Brain microvascular endothelial cell (primary cell): Measurements from ENCODE around the gene RBMS1.

Source experiments
- DNase-seq: peaks from one replicate; pipeline ENCODE4 v3.0.0-alpha.2; 2020
- H3K27ac ChIP-seq: fragments of 250-450 bp; sonication (Bioruptor Pico); 2 replicates; pipeline ENCODE4 v1.5.1; 2020; ENCODE audit warnings: mild to moderate bottlenecking, moderate library complexity
- H3K27me3 ChIP-seq: fragments of 250-450 bp; sonication (Bioruptor Pico); replicated peaks from 2 replicates; pipeline ENCODE4 v1.5.1; 2020; ENCODE audit warnings: mild to moderate bottlenecking
- H3K36me3 ChIP-seq: fragments of 250-450 bp; sonication (Bioruptor Pico); replicated peaks from 2 replicates; pipeline ENCODE4 v1.5.1; 2020; ENCODE audit warnings: mild to moderate bottlenecking
- H3K4me3 ChIP-seq: 2 replicates; pipeline ENCODE4 v1.5.1; 2011; ENCODE audit warnings: low read depth, mild to moderate bottlenecking, control low read depth, low read length, moderate library complexity
- CTCF ChIP-seq: IDR thresholded peaks from 2 replicates; pipeline ENCODE4 v1.5.1; 2011; ENCODE audit warnings: low read depth, mild to moderate bottlenecking, moderate library complexity, low read length, control low read depth, inconsistent platforms; ENCODE audit errors: missing control alignments
- in situ Hi-C: cut with HindIII; loops from 2 replicates; pipeline ENCODE4 v1.10.0; 2017; ENCODE audit warnings: low sequenced_read_pairs, low pct_ligation_motif_present

The RBMS1 gene

GRCh38 chr2:160356485-160356884 is 137.1 kb downstream of the RBMS1 start:
- H3K4me3 ChIP-seq: no peak overlapping the region
- H3K27ac ChIP-seq: no peak overlapping the region
- H3K36me3 ChIP-seq: peaks cover 4% of the 10 kb centered on the region
- no peak for DNase-seq
- in situ Hi-C loops: no loop called here
- no peaks in the 10 kb centered on the region for H3K27me3 ChIP-seq
- no peak for TF ChIP-seq CTCF

GRCh38 chr2:160355080-160355479 is 138.5 kb downstream of the RBMS1 start:
- DNase-seq: no peak
- Histone ChIP-seq H3K36me3 (peaks cover 7% of the 10 kb centered on the region), H3K27me3 (no peaks in the 10 kb centered on the region), H3K4me3 (no peak overlapping the region), H3K27ac (no peak overlapping the region)
- no peak for TF ChIP-seq CTCF
- in situ Hi-C loops: no loop called here

GRCh38 chr2:160354677-160355076 is 138.9 kb downstream of the RBMS1 start:
- in situ Hi-C loops: no loop called here
- no peak for DNase-seq
- H3K27ac ChIP-seq: no peak overlapping the region

GRCh38 chr2:160353813-160354212 is 139.8 kb downstream of the RBMS1 start:
- DNase-seq: no peak
- Histone ChIP-seq H3K27ac (no peak overlapping the region), H3K27me3 (no peaks in the 10 kb centered on the region), H3K4me3 (no peak overlapping the region), H3K36me3 (peaks cover 11% of the 10 kb centered on the region)
- TF ChIP-seq CTCF: no peak
- in situ Hi-C loops: no loop called here

More at GRCh38 chr2:160354677-160355076, 138.9 kb downstream of the RBMS1 start:
- H3K36me3 ChIP-seq: peaks cover 11% of the 10 kb centered on the region
- TF ChIP-seq CTCF: no peak
- no peaks in the 10 kb centered on the region for H3K27me3 ChIP-seq
- no peak overlapping the region for H3K4me3 ChIP-seq

- in situ Hi-C loops: no loop called here
- Histone ChIP-seq H3K36me3 (peaks cover 11% of the 10 kb centered on the region), H3K4me3 (no peak overlapping the region), H3K27ac (peak overlapping the region; percentile 57), H3K27me3 (no peaks in the 10 kb centered on the region)
- TF ChIP-seq CTCF: peak; percentile 41
- DNase-seq: no peak
Observed at GRCh38 chr2:160353166-160353565, 140.4 kb downstream of the RBMS1 start.

GRCh38 chr2:160352500-160352899 is 141.1 kb downstream of the RBMS1 start:
- no peak overlapping the region for H3K4me3 ChIP-seq
- DNase-seq: no peak
- TF ChIP-seq CTCF: no peak
- in situ Hi-C loops: no loop called here
- no peaks in the 10 kb centered on the region for H3K27me3 ChIP-seq
- peaks cover 11% of the 10 kb centered on the region for H3K36me3 ChIP-seq
- peak overlapping the region; percentile 57 for H3K27ac ChIP-seq
